ENCODE measurements around the gene RBM22.

- no peak for TF ChIP-seq CTCF (IDR thresholded peaks at IDR 0.05; ENCODE audit: poor library complexity, severe bottlenecking)
- TF ChIP-seq EZH2 (IDR thresholded peaks at IDR 0.05; ENCODE audit: borderline replicate concordance, insufficient read depth, low read length, poor library complexity, severe bottlenecking): no peak
- TF ChIP-seq POLR2AphosphoS5 (IDR thresholded peaks at IDR 0.05): no peak
- no peak for TF ChIP-seq SMC3 (conservative IDR thresholded peaks at IDR 0.05; ENCODE audit: poor library complexity)
Observed at GRCh38 chr5:150729859-150730258, 29.0 kb upstream of the RBM22 start.

All from neural cell (in vitro differentiated cells).